Activated naive CD4-positive, alpha-beta T cell treated with anti-CD3 and anti-CD28 coated beads, Interleukin-2, amount 50 U/mL, for 16 hours (primary cell): Measurements from ENCODE around the gene DOCK7.
"Not testable (repeated sequence)": the region's sequence is repeated elsewhere in the genome, so short reads cannot be mapped to it uniquely, and the experiment has no call there.

ENCODE experiments used
- DNase-seq: peaks from one replicate; pipeline ENCODE4 v3.0.0-alpha.2; 2020

DOCK7 gene

GRCh38 chr1:62601457-62601856 is 86.7 kb downstream of the DOCK7 start:
- no peak for DNase-seq

DNA sequence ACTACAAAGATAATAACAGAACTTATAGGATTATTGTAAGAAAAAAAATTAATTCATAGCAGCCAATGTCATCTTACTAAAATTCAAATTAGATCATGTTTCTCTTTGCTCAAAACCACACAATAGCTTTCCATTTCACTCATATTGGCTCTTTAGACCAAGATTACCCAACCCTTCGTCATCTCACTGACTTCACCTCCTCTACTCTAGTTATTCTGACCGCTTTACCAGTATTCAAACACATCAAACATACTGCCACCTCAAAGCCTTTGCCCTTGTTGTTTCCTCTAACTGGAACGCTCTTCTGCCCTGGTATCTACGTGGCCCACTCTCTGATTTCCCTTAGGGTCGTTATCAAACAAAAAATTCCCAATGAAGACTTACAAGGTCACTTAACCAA is 89.1 kb downstream of the DOCK7 start:
- DNase-seq = no peak

DNA sequence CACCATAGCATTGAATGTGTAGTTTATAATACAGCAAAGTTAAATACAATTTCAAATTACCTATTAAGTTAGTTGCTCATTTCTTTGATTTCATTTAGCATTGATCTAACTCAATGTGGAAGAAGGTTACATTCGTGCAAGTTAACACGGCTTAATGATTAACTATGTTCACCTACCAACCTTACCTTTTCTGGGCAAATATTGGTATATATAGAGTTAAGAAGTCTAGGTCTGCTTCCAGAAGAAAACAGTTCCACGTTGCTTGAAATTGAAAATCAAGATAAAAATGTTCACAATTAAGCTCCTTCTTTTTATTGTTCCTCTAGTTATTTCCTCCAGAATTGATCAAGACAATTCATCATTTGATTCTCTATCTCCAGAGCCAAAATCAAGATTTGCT is 90.9 kb downstream of the DOCK7 start, which contains the start of gene ANGPTL3:
ANGPTL3 (plus strand) TSS at position 240 of the 400 bp plus-strand sequence; CDS start at position 287, 47 bp downstream.
- no peak for DNase-seq

GRCh38 chr1:62595647-62596046 is 92.5 kb downstream of the DOCK7 start:
- DNase-seq = no peak

DNA sequence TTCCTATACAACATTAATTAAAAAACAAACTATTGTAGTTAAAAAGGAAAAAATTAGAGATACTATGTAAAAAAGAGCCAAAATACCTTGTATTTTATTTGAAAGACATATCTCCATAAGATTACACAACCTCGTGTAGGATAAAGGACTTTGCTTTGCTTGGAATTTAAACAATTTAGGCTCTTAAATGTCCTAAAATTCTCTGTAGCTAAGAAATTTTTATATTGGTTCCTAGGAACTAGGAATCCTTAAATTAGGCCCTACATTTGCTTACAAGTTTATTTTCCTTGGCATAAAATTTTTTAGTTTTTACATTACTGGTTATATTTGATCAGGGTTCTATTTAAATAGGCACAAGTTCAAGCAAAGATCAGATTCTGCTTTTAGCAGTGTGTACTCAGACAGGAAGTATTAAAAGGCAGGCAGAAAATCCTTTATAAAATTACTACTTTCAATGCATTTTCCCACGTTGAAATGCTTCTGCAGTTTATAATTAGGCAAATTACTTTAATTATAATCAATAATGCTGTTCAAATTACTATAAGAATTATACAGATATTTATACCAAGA is 94.3 kb downstream of the DOCK7 start:
- DNase-seq = no peak

DNA sequence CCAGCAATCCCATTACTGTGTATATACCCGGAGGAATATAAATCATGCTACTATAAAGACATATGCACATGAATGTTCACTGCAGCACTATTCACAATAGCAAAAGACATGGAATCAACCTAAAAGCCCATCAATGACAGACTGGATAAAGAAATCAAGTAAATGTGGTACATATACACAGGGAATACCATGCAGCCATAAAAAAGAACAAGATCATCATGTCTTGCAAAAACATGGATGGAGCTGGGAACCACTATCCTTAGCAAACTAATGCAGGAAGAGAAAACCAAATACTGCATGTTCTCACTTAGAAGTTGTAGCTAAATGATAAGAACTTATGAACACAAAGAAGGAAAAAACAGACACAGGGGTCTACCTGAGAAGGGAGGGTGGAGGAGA is 97.2 kb downstream of the DOCK7 start:
- DNase-seq = no peak

GRCh38 chr1:62590255-62590969 is 97.8 kb downstream of the DOCK7 start:
- no peak for DNase-seq

- no peak for DNase-seq
Measured at GRCh38 chr1:62589321-62589720, 98.9 kb downstream of the DOCK7 start.

DNA sequence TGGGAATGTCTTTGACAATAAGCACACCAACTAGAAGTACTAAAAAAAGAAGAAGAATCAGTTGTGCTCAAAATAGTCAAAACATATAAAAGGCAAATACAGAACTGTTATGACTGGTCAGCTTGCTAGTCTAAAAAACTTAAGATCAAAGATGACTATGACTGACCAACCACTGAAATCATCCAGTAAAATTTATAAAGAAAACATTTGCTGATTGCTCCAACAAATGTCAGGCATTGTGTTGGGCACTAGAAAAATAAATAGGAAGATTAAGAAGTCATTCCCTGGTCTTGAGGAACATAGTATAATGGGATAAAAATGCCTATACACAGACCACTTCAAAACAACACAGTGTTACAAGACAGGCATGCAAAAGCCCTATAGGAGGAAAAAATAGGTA is 100.2 kb downstream of the DOCK7 start:
- no peak for DNase-seq

GRCh38 chr1:62585469-62586155 is 102.6 kb downstream of the DOCK7 start:
- no peak for DNase-seq

DNA sequence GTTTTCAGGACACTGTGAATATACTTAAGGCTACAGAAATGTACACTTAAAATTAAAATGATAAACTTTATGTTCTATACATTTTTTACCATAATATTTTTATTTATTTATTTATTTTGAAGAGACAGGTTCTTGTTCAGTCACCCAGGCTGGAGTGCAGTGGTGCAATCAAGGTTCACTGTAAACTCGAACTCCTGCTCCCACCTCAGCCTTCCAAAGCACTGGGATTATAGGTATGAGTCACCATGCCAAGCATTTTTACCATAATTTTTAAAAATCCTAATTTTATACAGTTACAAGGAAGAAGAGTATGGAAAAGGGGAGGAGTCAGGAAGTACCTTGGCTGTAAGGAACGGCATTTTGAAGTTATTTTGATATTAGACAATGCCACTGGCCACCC is 114.5 kb downstream of the DOCK7 start:
- no peak for DNase-seq

DNA sequence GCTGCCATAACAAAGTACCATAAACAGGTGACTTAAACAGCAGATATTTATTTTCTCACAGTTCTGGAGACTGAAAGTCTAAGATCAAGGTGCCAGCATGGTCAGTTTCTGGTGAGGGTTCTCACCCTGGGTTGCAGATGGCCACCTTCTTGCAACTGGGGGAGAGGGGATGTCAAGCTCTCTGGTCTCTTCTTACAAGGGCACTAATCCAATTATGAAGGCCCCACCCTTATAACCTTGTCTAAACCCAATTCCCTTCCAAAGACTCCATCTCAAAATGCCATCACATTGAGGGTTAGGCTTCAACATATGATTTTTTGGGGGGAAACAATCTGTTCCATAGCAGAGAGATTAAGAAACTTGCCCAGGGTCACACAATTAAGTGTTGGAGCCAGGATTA is 115.7 kb downstream of the DOCK7 start:
- no peak for DNase-seq

- DNase-seq = not testable (repeated sequence)
Measured at GRCh38 chr1:62571517-62571916, 116.7 kb downstream of the DOCK7 start.

DNA sequence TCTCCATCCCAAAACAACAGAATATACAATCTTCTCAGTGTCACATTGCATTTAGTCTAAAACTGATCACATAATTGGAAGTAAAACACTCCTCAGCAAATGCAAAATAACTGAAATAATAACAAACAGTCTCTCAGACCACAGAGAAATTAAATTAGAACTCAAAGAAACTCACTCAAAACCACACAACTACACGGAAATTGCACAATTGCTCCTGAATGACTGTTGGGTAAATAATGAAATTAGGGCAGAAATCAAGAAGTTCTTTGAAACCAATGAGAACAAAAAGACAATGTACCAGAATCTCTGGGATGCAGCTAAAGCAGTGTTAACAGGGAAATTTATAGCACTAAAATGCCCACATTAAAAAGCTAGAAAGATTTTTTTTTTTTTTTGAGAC is 120.3 kb downstream of the DOCK7 start:
- DNase-seq = not testable (repeated sequence)

GRCh38 chr1:62567182-62567581 is 121.0 kb downstream of the DOCK7 start:
- not testable (repeated sequence) for DNase-seq

- DNase-seq = no peak
Measured at GRCh38 chr1:62561306-62561705, 126.9 kb downstream of the DOCK7 start.

- no peak for DNase-seq
Measured at GRCh38 chr1:62544570-62544969, 143.6 kb downstream of the DOCK7 start.

DNA sequence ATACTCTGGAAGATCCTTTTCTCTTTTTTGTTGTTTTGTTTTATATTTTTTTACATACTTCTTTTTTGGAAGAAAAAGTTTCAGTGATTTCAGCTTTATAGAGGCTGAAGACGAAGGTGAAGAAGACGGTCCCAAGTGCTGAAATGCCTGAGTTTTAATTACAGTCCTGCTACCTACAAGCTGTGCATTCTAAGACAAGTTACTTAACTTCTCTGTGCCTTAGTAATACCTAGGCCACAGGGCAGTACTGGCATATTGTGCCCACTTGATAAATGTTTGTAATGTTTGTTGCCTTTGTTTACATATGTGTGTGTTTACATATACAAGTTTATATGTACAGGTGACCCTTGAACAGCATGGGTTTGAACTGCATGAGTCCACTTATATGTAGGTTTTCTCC is 147.1 kb downstream of the DOCK7 start:
- DNase-seq = no peak

- no peak for DNase-seq
Measured at GRCh38 chr1:62539028-62539447, 149.1 kb downstream of the DOCK7 start.

- no peak for DNase-seq
Measured at GRCh38 chr1:62536865-62537264, 151.3 kb downstream of the DOCK7 start.

- no peak for DNase-seq
Measured at GRCh38 chr1:62530516-62531154, 157.6 kb downstream of the DOCK7 start.

DNA sequence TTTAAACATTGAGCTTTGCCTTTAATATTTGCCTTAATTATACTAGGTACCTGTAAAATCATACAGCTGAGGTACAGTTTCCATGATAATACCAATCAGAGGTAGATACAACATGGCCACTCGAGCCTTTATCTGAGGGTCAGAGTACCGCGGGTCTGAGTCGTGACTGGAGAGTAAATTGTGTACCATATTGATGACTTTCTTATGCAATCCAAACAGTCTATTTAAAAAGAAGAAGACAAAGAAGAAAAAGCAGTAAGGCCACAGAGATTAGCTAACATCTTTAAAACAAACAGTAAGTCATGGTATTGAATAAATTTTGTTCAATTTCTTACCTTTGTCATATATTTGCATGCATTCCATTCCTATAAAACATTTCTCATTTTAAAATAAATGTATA is 159.0 kb downstream of the DOCK7 start:
- no peak for DNase-seq

GRCh38 chr1:62528015-62528414 is 160.2 kb downstream of the DOCK7 start:
- DNase-seq = no peak

GRCh38 chr1:62527346-62527745 is 160.8 kb downstream of the DOCK7 start:
- DNase-seq = not testable (repeated sequence)
